ENCODE data around the gene PLCD3.

Gene PLCD3

DNA sequence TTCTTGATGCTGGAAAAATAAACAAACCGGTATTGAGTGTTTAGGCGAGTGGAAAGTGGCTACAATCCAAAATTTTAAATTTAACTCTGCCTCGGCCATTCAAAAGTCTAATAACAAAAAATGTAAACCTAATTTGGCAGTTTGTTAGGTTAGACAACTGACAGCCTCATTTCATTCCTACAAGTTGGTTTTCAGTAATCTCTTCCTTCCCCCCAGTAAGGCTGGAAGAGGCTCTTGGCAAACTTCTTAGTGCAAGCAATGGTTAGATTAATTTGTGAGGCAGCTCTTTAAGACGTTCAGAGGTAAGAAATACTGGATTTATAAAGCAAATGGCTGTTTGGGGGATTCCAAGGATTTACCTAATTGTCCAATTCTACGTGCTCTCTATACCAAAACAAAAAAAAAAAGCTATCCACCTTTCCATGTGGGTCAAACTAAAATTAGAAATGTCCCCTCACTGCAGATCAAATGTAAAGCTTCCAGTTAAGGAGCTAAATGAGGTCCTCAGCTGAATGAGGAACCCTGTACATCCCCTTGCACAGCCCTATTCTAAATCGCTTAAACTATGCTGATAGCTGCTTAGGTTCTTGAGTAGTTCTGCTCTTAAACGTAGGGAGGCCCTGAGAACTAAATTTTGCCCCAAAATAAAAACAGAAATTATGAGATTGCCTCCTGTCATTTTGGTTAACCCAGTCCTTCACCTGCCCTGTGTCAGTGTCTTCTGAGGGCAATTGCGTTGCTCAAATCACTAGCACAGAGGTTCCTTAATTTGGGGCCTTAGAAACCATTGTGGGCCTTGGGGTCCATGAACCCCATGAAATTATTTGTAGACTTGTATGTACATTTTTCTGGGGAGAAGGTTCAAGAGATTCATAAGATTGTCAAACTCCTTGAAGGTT lies 18.8 kb upstream of the PLCD3 start:
- H3K4me3 ChIP-seq (ENCODE audit: low read length), result no peak overlapping the region
- DNase-seq (ENCODE audit: low read depth, low spot score), result no peak

DNA sequence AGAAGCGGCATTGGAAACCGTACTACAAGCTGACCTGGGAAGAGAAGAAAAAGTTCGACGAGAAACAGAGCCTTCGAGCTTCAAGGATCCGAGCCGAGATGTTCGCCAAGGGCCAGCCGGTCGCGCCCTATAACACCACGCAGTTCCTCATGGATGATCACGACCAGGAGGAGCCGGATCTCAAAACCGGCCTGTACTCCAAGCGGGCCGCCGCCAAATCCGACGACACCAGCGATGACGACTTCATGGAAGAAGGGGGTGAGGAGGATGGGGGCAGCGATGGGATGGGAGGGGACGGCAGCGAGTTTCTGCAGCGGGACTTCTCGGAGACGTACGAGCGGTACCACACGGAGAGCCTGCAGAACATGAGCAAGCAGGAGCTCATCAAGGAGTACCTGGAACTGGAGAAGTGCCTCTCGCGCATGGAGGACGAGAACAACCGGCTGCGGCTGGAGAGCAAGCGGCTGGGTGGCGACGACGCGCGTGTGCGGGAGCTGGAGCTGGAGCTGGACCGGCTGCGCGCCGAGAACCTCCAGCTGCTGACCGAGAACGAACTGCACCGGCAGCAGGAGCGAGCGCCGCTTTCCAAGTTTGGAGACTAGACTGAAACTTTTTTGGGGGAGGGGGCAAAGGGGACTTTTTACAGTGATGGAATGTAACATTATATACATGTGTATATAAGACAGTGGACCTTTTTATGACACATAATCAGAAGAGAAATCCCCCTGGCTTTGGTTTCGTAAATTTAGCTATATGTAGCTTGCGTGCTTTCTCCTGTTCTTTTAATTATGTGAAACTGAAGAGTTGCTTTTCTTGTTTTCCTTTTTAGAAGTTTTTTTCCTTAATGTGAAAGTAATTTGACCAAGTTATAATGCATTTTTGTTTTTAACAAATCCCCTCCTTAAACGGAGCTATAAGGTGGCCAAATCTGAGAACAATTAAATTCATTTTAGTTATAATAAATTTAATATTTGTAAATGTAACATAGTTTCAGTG lies 17.7 kb upstream of the PLCD3 start:
- DNase-seq (ENCODE audit: low read depth, low spot score), result no peak
- H3K4me3 ChIP-seq (ENCODE audit: low read length), result peak overlapping the region; percentile 86

DNA sequence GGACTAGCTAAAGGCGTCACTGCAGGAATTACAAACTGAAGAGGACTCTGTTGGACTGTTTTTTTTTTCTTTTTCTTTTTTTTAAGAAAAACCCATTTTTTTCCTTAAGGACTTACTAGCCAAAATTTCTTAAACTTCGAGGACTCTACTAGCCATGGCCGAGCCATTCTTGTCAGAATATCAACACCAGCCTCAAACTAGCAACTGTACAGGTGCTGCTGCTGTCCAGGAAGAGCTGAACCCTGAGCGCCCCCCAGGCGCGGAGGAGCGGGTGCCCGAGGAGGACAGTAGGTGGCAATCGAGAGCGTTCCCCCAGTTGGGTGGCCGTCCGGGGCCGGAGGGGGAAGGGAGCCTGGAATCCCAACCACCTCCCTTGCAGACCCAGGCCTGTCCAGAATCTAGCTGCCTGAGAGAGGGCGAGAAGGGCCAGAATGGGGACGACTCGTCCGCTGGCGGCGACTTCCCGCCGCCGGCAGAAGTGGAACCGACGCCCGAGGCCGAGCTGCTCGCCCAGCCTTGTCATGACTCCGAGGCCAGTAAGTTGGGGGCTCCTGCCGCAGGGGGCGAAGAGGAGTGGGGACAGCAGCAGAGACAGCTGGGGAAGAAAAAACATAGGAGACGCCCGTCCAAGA lies 16.8 kb upstream of the PLCD3 start:
- DNase-seq (ENCODE audit: low read depth, low spot score), result peak; percentile 61
- peak overlapping the region; percentile 86 for H3K4me3 ChIP-seq (ENCODE audit: low read length)

DNA sequence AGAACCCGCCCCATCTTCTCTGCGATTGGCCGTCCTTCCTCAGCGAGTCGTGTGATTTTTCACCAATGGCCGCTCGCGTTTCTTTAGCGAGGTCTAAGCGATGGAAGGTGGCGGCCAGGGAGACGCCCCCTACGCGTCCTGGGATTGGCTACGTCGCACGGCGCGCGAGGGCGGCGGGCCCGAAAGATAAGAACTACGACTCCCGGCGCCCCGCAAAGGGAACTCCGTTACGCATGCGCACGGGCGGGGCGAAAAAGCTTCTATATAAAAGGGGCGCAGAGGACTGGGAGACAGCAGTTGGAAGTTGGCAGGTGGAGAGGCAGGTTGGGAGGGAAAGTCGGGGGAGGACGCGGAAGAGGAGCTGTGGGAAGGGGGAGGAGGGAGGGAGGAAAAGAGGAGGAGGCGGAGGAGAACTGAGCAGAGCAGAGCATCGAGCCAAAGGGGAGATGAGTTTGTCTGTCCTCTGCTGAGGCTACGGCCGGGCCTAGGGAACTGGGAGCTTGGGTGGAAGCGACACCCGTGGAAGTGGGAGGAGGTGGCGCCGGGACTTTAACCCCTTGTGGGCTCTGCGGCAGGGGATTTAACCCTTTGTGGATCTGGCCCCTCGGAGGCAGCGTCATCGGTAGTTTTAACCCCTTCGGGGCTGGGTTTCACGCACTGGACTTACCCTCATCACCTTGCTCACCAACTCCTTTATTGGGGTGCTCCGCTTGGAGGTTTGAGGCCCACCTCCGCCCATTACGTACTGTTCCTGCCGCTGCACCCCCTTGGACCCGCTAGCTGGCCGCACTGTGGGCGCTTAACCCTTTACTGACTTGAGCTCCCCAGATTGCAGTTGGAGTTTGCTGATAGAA lies 16.1 kb upstream of the PLCD3 start, which contains the start of gene HEXIM1:
Gene HEXIM1, plus strand, starts transcription at position 293 of the 854 bp plus-strand sequence. CDS start 716 bp downstream, outside the sequence.
- peak; percentile 99 for DNase-seq (ENCODE audit: low read depth, low spot score)
- H3K4me3 ChIP-seq (ENCODE audit: low read length), result peak within 1 kb of the TSS; percentile 89

DNA sequence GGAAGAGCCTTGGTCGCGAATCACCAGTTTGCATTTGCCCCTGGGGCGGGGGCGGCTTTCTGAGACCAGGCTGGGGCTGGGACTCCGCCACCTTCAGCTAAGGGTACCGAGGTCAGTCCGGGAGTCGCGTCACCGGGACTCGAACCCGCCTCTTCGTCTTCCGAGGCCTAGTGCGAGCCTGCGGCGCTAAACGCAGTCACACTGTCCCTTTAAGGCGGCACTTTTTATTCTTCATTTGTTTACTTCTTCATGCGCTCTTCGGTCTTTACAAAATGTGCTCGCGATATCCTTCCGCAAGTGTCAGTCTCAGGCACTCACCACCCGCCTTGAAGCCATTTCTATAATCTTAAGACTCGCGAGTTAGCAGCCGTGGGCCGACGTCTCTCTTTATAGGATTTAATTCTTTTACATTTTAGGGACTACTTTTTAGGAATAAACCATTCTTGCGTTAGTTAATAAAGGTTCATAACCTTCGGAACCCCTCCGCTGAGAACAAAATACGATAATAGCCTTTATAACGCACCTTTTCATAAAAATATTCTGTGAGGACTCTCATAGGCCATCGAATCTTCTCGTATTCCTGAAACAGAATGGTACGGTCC lies 15.4 kb upstream of the PLCD3 start:
- peak; percentile 97 for DNase-seq (ENCODE audit: low read depth, low spot score)
- H3K4me3 ChIP-seq (ENCODE audit: low read length), result peak overlapping the region; percentile 89

DNA sequence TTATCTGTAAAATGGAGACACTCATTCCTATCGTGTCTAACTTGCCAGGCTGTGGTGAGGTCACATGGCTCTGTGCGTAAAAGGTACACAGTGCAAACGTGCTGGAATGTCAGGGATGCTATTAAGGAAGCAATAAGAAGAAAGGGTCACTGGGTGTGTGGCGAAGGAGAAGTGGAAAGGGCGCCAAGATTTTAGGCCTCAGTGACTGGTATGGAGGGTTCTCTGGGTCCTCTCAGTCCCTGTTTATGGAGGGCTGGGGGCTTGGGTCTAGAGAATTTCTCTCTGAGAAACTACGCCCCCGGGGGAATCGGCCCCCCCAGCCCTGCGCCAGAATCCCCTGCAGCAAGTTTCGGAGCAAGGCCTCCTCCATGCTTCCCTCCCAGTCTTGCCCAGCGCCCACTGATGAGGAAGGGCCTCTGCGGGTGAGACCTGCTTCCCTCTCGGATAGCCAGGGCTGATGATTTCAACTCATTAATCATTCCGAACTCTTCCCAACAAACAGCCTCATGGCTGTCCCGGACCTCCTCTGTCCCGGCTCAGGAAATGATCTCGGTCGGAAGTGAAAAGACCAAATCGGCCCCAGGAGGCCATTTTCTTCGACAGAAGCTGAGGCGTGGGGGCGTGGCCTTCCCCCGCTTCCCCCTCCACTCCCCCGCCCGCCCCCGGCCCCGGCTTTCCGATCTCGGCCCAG lies 14.7 kb upstream of the PLCD3 start:
- peak overlapping the region; percentile 89 for H3K4me3 ChIP-seq (ENCODE audit: low read length)
- DNase-seq (ENCODE audit: low read depth, low spot score), result peak; percentile 78

DNA sequence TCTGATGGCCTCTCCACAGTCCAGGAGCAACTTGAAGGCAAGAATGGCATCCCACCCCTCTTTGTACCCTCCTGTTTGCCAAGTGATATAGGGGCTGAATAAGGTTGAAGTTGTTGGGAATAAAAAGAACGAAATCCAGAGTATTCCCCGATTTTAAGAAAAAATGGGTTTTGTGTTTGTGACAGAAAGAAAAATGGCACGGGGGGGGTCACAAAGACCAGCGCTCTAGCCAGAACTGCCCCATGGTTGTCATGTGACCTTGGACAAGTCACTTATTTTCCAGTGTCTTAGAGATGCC lies 14.2 kb upstream of the PLCD3 start:
- no peak for DNase-seq (ENCODE audit: low read depth, low spot score)
- H3K4me3 ChIP-seq (ENCODE audit: low read length), result peak overlapping the region; percentile 89

DNA sequence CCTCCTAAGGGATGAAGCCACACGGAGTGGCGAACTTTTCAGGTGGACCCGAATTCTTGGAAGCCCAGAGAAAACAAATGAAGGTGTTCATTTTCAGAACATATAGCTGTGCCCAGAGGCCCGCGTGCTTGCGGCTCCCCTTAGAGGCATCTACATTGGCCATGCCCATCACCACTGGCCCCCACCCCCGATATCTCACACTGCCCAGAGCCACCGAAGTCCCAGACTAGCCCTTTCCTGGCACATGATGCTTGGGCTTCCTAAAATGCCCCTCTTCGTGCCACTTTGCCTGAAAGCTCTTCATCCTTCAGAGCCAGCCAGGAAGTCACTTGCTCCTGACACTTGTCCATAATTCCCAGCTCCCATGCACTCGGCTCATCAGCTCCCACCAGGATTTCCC lies 13.9 kb upstream of the PLCD3 start:
- peak overlapping the region; percentile 89 for H3K4me3 ChIP-seq (ENCODE audit: low read length)

DNA sequence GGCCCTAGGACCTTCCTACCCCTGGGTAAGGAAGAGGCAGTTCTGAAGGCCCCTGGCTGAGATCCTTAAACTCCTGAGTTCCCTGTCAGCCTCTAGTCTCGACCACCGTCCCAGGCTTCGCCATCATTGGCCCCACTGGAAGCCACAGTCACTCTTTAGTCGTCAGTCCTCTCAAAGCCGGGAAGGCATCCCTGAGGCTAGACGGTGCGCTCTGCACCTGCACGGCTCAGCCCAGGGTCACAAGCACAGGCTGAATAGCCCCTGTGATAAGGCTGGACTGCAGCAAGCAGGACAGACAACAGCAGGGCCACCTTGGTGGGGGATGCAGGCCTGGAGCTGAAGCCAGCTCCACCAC lies 12.7 kb upstream of the PLCD3 start:
- no peak overlapping the region for H3K4me3 ChIP-seq (ENCODE audit: low read length)
- DNase-seq (ENCODE audit: low read depth, low spot score), result no peak

More for the DNA sequence above, 13.9 kb upstream of the PLCD3 start:
- DNase-seq (ENCODE audit: low read depth, low spot score), result no peak

DNA sequence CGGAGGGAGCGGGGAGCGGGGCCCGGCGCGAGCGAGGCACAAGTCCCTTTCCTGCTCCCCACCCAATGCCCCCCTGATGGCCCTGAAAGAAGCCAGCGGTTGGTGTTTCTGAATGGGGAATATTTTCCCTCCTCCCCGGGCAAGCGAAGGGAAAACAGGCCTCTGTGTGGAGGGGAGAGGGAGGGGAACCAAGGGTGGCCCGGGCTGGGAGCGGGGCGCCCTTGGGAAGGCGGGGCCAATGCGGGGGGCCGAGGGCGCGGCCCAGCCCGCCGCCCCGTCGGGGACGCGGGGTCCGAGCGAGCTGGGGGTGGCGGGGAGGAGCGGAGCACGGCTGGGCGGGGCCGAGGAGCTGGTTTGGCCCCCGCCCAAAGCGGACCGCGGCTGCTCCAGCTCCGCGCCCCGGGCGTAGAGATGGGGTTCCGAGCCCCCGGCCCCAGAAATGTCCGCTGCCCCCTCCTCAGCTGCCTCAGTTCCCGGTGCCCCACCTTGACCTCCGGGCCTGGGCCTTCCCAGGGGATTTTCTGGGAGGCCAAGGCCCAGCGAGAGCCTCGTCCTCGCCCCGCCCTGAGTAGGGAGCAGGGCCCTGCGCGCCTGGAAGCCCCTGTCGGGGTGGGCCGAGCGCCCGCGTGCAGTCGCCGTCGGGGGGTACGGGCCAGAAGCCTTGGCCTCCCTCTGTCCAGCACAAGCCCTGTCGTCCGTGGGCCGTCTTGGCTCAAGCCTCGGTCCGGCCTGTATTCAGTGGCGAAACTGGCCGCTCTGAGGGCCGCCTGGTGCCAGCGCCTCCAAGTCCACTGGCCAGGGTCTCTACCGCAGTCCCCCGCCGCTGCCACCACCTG lies 12.1 kb upstream of the PLCD3 start:
- H3K4me3 ChIP-seq (ENCODE audit: low read length), result no peak overlapping the region
- no peak for DNase-seq (ENCODE audit: low read depth, low spot score)

DNA sequence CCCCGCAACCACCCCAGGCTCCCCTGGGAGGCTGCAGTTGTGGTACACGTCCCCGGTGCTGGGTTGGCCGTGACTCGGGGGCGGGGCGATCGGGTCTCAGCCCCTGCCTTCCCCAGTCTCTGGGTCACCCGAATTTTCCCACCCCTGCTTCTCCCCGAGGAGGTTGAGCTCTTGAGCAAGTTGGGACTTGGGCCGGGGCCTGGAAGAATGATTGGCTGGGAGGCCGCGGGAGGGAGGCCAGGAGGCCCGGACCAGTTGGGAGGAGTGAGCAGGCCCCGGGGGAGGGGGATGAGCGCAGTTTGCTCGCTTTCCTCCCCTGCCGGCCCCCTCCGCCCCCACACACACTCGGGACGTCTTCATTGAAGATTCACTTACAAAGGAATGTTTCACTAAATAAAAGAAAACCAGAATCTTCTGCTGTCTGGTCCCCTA lies 11.5 kb upstream of the PLCD3 start:
- DNase-seq (ENCODE audit: low read depth, low spot score), result no peak
- no peak overlapping the region for H3K4me3 ChIP-seq (ENCODE audit: low read length)

DNA sequence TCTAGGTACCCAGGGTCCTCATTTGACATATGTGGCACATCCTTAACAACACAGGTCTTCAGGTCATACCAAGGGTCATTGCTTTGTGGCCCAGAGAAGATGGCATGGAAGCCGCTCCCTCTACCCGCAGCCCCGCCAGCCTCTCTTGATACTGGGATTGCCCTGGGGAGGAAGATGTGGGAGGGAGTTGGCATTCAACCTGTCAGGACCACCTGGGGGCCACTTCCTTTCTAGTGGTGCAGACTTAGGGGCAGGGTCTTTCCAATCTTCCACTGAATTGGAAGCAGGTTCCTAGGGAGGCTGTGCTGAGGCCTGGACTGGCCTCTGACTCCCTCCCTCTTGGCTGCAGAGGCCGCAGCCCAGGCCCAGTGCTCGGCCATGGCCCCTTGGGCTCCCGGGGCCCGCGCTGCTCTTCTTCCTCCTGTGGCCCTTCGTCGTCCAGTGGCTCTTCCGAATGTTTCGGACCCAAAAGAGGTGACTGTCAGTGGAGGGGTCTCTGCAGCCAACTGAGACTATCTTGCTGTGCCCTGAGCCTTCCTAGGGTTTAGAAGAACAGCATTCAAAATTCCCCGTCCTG lies 10.9 kb upstream of the PLCD3 start:
- H3K4me3 ChIP-seq (ENCODE audit: low read length), result no peak overlapping the region
- no peak for DNase-seq (ENCODE audit: low read depth, low spot score)

DNA sequence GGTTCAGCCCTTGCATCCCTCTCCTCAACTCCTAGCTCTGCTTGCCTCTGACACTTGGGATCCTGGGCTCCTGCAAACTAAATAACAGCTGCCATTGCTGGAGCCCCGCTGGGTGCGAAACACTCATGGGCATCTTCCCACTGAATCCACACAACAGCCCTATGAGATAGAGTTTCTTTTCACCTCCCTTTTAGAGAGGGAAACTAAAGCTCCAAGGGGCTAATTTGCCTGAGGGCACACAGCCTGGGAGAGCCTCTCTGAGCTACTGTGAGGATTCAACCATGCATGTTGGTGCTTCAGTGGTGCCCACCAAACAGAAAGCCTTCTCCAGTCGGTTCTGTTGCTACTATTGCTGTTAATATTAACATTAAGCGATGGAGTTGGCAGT lies 7.2 kb upstream of the PLCD3 start:
- DNase-seq (ENCODE audit: low read depth, low spot score), result no peak

DNA sequence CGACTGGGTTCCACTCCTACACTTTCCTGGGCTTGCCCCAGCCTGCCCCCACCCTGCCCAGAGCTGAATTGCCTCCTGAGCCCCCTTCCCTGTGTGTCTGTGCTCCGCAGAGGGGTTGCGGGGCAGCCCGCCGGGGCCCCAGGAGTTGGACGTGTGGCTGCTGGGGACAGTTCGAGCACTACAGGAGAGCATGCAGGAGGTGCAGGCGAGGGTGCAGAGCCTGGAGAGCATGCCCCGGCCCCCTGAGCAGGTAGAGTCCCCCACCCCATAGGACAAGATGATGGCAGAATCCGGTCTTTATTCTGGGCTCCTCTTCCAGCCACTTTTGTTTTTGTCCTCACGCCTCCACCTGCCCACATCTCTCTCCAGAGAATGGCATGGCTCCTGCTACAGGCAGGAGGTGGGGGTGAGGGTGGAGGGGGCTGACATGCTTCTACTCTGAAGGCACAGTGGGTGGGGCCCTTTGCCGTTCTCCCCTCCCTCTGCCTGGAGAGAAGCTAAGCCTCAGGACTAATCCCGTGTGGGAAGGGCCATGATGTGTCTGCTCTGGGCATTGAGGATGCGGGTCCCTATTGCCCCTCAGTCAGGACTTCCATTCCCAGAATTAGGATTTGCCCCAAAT lies 6.7 kb upstream of the PLCD3 start:
- DNase-seq (ENCODE audit: low read depth, low spot score), result no peak
- no peak overlapping the region for H3K4me3 ChIP-seq (ENCODE audit: low read length)

More for the DNA sequence above, 7.2 kb upstream of the PLCD3 start:
- no peak overlapping the region for H3K4me3 ChIP-seq (ENCODE audit: low read length)

DNA sequence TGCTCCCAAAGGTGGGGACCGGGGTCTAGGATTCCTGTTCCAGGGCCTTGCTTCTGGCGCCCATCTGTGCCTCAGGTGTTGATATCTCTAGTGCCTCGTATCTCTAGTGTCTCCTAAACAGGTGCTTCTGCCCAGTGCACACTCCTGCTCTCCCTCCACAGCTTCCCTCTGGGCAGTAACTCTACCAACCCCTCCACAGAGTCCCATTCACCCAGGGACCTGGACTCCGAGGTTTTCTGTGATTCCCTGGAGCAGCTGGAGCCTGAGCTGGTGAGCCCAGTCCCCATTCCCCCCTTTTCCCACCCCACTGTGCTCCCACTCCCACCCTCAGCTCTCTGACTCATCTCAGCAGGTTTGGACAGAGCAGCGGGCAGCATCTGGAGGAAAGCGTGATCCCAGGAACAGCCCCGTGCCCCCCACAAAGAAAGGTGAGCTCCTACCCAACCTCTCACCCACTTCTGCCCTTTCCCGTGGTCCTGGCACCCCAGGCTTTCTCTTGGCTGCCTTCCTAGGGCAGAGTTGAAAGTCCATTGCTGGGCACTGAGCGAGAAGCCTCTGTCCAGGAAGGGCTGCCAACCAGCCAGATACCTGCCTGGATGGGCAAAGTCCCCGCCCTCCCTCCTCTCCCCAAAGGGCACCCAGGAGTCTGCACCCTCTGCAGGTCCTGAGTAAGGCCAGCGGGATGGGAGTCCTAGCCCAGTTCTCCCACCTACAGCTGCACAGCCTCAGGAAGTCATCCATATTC lies 5.4 kb upstream of the PLCD3 start:
- no peak overlapping the region for H3K4me3 ChIP-seq (ENCODE audit: low read length)
- no peak for DNase-seq (ENCODE audit: low read depth, low spot score)
